H1 (cell line): ENCODE data around the gene PER2. TPM values are rescaled to one million over a fixed set of nuclear protein-coding genes. Genes with fewer than 3 reads are reported as not detected.
A peak's percentile ranks its signal among the peaks of the same experiment; 100 is the strongest.

Experiments
- polyA plus RNA-seq, 7 experiments: library from polyadenylated mRNA; depleted of rRNA in 3 of 7; stranded (reverse) in 5 of 7; unstranded in 2 of 7; fragments of >200 nt in 5 of 7; fragments of 200-250 nt in 2 of 7; gene quantifications; 1 replicate in 5 of 7; 2 replicates in 1 of 7; 4 replicates in 1 of 7; pipeline versions ENCODE4 v1.2.1 to v1.2.3, GENCODE V29; 2011 to 2013; ENCODE audit warnings: missing spikeins in 2 of 7, mixed read lengths in 2 of 7
- total RNA-seq: library from RNA; stranded (reverse); fragmentation: NEBNext Ultra II Directional; extraction: Animal tissue kit (Norgen Biotek cat#: 25700); gene quantifications from 2 replicates; pipeline ENCODE4 v1.2.1, GENCODE V29; 2021
- TF ChIP-seq, protein P1 (sequence below): IDR thresholded peaks from 2 replicates; pipeline ENCODE4 v1.6.1; 2012; ENCODE audit warnings: inconsistent platforms

Gene PER2
- total and polyA plus RNA-seq, 2 of the 8 experiments (the other 6 are each of a cell fraction or from before 2014, with no cell fraction given) = 0.91 to 5.5 TPM

- TF ChIP-seq, protein P1, sequence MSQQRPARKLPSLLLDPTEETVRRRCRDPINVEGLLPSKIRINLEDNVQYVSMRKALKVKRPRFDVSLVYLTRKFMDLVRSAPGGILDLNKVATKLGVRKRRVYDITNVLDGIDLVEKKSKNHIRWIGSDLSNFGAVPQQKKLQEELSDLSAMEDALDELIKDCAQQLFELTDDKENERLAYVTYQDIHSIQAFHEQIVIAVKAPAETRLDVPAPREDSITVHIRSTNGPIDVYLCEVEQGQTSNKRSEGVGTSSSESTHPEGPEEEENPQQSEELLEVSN = peak; percentile 94
Observed at GRCh38 chr2:238231251-238231793, 57.1 kb downstream of the PER2 start (continued).
